ENCODE results near the gene DKK1. TPM values are rescaled to one million over a fixed set of nuclear protein-coding genes. Genes with fewer than 3 reads are reported as not detected.

DKK1 gene
- total and polyA plus RNA-seq, 2 of the 13 experiments (the other 11 are each of a cell fraction or from before 2014, with no cell fraction given): 123 to 262 TPM

DNA sequence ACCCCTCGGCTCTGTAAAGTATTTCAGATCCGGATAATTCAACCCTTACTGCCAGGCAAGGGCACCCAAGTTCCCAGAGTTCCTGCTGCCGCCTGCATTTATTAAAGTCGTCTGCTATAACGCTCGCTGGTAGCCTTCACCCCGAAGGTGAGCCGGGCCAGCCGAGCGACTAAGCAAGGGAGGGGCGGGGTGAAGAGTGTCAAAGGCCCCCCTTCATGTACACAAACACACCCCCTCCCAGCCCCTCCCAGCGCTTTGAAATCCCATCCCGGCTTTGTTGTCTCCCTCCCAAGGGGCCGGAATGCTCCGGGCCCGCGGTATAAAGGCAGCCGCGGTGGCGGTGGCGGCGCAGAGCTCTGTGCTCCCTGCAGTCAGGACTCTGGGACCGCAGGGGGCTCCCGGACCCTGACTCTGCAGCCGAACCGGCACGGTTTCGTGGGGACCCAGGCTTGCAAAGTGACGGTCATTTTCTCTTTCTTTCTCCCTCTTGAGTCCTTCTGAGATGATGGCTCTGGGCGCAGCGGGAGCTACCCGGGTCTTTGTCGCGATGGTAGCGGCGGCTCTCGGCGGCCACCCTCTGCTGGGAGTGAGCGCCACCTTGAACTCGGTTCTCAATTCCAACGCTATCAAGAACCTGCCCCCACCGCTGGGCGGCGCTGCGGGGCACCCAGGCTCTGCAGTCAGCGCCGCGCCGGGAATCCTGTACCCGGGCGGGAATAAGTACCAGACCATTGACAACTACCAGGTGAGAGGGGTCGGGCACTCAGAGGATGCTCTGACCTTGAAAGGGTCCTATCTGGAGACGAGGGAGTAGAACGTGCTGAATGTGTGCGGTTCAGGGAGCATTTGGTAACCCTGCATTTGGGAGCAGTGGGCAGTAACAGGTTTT is at the start of gene DKK1 (continued):
- TF ChIP-seq, protein P1, sequence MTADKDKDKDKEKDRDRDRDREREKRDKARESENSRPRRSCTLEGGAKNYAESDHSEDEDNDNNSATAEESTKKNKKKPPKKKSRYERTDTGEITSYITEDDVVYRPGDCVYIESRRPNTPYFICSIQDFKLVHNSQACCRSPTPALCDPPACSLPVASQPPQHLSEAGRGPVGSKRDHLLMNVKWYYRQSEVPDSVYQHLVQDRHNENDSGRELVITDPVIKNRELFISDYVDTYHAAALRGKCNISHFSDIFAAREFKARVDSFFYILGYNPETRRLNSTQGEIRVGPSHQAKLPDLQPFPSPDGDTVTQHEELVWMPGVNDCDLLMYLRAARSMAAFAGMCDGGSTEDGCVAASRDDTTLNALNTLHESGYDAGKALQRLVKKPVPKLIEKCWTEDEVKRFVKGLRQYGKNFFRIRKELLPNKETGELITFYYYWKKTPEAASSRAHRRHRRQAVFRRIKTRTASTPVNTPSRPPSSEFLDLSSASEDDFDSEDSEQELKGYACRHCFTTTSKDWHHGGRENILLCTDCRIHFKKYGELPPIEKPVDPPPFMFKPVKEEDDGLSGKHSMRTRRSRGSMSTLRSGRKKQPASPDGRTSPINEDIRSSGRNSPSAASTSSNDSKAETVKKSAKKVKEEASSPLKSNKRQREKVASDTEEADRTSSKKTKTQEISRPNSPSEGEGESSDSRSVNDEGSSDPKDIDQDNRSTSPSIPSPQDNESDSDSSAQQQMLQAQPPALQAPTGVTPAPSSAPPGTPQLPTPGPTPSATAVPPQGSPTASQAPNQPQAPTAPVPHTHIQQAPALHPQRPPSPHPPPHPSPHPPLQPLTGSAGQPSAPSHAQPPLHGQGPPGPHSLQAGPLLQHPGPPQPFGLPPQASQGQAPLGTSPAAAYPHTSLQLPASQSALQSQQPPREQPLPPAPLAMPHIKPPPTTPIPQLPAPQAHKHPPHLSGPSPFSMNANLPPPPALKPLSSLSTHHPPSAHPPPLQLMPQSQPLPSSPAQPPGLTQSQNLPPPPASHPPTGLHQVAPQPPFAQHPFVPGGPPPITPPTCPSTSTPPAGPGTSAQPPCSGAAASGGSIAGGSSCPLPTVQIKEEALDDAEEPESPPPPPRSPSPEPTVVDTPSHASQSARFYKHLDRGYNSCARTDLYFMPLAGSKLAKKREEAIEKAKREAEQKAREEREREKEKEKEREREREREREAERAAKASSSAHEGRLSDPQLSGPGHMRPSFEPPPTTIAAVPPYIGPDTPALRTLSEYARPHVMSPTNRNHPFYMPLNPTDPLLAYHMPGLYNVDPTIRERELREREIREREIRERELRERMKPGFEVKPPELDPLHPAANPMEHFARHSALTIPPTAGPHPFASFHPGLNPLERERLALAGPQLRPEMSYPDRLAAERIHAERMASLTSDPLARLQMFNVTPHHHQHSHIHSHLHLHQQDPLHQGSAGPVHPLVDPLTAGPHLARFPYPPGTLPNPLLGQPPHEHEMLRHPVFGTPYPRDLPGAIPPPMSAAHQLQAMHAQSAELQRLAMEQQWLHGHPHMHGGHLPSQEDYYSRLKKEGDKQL (CRISPR knock-in tag; IDR thresholded peaks at IDR 0.05; ENCODE audit: low read depth): no peak
- TF ChIP-seq ZNF792 (CRISPR knock-in tag; IDR thresholded peaks at IDR 0.05): no peak; the same call in 1 of the 2 replicates
- peak; percentile 13; the same call in 1 of the 2 replicates for TF ChIP-seq BRD4 (CRISPR knock-in tag; IDR thresholded peaks at IDR 0.05)
- no peak; the same call in 1 of the 2 replicates for TF ChIP-seq ZNF510 (CRISPR knock-in tag; IDR thresholded peaks at IDR 0.05; ENCODE audit: low read depth)
- TF ChIP-seq, protein P2, sequence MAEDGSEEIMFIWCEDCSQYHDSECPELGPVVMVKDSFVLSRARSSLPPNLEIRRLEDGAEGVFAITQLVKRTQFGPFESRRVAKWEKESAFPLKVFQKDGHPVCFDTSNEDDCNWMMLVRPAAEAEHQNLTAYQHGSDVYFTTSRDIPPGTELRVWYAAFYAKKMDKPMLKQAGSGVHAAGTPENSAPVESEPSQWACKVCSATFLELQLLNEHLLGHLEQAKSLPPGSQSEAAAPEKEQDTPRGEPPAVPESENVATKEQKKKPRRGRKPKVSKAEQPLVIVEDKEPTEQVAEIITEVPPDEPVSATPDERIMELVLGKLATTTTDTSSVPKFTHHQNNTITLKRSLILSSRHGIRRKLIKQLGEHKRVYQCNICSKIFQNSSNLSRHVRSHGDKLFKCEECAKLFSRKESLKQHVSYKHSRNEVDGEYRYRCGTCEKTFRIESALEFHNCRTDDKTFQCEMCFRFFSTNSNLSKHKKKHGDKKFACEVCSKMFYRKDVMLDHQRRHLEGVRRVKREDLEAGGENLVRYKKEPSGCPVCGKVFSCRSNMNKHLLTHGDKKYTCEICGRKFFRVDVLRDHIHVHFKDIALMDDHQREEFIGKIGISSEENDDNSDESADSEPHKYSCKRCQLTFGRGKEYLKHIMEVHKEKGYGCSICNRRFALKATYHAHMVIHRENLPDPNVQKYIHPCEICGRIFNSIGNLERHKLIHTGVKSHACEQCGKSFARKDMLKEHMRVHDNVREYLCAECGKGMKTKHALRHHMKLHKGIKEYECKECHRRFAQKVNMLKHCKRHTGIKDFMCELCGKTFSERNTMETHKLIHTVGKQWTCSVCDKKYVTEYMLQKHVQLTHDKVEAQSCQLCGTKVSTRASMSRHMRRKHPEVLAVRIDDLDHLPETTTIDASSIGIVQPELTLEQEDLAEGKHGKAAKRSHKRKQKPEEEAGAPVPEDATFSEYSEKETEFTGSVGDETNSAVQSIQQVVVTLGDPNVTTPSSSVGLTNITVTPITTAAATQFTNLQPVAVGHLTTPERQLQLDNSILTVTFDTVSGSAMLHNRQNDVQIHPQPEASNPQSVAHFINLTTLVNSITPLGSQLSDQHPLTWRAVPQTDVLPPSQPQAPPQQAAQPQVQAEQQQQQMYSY (CRISPR knock-in tag; IDR thresholded peaks at IDR 0.05): no peak
- TF ChIP-seq, protein P3, sequence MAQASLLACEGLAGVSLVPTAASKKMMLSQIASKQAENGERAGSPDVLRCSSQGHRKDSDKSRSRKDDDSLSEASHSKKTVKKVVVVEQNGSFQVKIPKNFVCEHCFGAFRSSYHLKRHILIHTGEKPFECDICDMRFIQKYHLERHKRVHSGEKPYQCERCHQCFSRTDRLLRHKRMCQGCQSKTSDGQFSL (CRISPR knock-in tag; IDR thresholded peaks at IDR 0.05): peak; percentile 14; the same call in 1 of the 2 replicates
- no peak; the same call in 1 of the 2 replicates for TF ChIP-seq ZNF234 (CRISPR knock-in tag; conservative IDR thresholded peaks at IDR 0.05)
- TF ChIP-seq, protein P4, sequence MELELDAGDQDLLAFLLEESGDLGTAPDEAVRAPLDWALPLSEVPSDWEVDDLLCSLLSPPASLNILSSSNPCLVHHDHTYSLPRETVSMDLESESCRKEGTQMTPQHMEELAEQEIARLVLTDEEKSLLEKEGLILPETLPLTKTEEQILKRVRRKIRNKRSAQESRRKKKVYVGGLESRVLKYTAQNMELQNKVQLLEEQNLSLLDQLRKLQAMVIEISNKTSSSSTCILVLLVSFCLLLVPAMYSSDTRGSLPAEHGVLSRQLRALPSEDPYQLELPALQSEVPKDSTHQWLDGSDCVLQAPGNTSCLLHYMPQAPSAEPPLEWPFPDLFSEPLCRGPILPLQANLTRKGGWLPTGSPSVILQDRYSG (CRISPR knock-in tag; IDR thresholded peaks at IDR 0.05): no peak
- TF ChIP-seq, protein P5, sequence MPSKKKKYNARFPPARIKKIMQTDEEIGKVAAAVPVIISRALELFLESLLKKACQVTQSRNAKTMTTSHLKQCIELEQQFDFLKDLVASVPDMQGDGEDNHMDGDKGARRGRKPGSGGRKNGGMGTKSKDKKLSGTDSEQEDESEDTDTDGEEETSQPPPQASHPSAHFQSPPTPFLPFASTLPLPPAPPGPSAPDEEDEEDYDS (CRISPR knock-in tag; IDR thresholded peaks at IDR 0.05): peak; percentile 75; the same call in 1 of the 2 replicates
- TF ChIP-seq, protein P6, sequence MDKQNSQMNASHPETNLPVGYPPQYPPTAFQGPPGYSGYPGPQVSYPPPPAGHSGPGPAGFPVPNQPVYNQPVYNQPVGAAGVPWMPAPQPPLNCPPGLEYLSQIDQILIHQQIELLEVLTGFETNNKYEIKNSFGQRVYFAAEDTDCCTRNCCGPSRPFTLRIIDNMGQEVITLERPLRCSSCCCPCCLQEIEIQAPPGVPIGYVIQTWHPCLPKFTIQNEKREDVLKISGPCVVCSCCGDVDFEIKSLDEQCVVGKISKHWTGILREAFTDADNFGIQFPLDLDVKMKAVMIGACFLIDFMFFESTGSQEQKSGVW (CRISPR knock-in tag; IDR thresholded peaks at IDR 0.05; ENCODE audit: borderline replicate concordance): no peak
- 0 out of 2 replicates have a peak, but pooled peaks have one; percentile 40 for TF ChIP-seq ZNF589 (CRISPR knock-in tag; conservative IDR thresholded peaks at IDR 0.05)
- TF ChIP-seq FOSL2 (CRISPR knock-in tag; IDR thresholded peaks at IDR 0.05): peak; percentile 39; the same call in 1 of the 2 replicates
- TF ChIP-seq ZBTB1 (CRISPR knock-in tag; IDR thresholded peaks at IDR 0.05; ENCODE audit: borderline replicate concordance): no peak
- no peak for TF ChIP-seq GTF3A (CRISPR knock-in tag; conservative IDR thresholded peaks at IDR 0.05)
- TF ChIP-seq MLLT10 (CRISPR knock-in tag; IDR thresholded peaks at IDR 0.05): no peak
- TF ChIP-seq ZNF839 (CRISPR knock-in tag; IDR thresholded peaks at IDR 0.05; ENCODE audit: borderline replicate concordance): no peak
- peak; percentile 90 for TF ChIP-seq ZNF772 (CRISPR knock-in tag; IDR thresholded peaks at IDR 0.05)

Data from HepG2 (cell line).